ENCODE results near the gene KCNJ4.
"Not testable (repeated sequence)": the region's sequence is repeated elsewhere in the genome, so short reads cannot be mapped to it uniquely, and the experiment has no call there.

The KCNJ4 gene

DNA sequence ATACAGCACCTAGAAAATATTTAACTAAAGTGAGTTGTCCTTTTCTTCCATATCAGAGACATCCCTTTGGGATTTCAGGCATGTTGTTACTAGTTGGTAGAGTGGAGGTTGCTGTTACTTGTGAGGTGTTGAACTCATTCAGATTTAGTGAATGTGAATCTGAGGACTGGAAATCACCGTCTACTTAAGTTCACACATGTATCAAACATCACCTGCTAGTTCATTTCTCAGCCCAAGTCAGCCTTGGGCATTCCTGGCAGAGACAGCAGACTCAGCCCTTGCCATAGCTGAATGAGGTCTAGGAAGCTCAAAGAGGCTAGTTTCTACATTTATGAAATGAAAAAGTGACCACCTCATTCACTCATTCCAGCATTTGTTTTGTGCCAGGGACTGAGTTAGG, 22.6 kb upstream of the KCNJ4 start:
- no peak for DNase-seq (ENCODE audit: low read depth)
- no peak overlapping the region for H3K4me3 ChIP-seq (ENCODE audit: control insufficient read depth, low read depth, low read length)
- no peak for TF ChIP-seq CTCF (conservative IDR thresholded peaks at IDR 0.05; ENCODE audit: control insufficient read depth, insufficient read depth, low read depth, low read length)

DNA sequence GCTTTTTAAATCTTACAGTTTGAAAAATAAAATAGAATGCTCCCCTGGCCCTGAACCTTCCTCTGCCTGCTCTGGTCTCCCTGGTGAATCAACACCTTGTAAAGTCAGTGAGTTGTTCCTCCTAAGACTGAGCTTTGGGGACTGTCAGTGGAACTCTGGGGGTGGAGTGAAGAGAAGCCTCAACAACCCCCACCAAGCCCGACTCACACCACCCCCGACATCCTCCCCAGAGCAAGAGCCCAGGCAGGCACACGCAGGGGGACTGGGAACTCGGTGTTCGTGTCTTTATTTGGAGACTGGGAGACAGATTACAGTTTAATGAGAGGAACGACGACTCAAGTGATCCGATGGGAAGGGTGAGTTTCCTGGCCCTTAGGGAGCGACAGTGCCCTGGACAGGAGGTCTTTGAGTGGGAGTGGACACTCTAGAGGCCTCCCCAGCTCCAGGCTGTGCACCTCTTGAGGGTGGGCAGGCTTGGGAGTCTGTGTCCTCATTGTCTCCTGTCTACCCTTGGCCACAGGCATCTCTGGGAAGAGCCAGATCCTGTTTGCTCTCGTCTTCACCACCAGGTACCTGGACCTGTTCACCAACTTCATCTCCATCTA, 19.1 kb upstream of the KCNJ4 start:
- H3K4me3 ChIP-seq (ENCODE audit: control insufficient read depth, low read depth, low read length): no peak overlapping the region
- no peak for TF ChIP-seq CTCF (conservative IDR thresholded peaks at IDR 0.05; ENCODE audit: control insufficient read depth, insufficient read depth, low read depth, low read length)
- DNase-seq (ENCODE audit: low read depth): no peak

- H3K4me3 ChIP-seq (ENCODE audit: control insufficient read depth, low read depth, low read length): no peak overlapping the region
- DNase-seq (ENCODE audit: low read depth): no peak
- no peak for TF ChIP-seq CTCF (conservative IDR thresholded peaks at IDR 0.05; ENCODE audit: control insufficient read depth, insufficient read depth, low read depth, low read length)
Measured at GRCh38 chr22:38471237-38471636, 16.2 kb upstream of the KCNJ4 start.

GRCh38 chr22:38470179-38470578, 15.2 kb upstream of the KCNJ4 start:
- H3K4me3 ChIP-seq (ENCODE audit: control insufficient read depth, low read depth, low read length); DNase-seq (ENCODE audit: low read depth): not testable (repeated sequence)

- TF ChIP-seq CTCF (conservative IDR thresholded peaks at IDR 0.05; ENCODE audit: control insufficient read depth, insufficient read depth, low read depth, low read length): no peak
- DNase-seq (ENCODE audit: low read depth): no peak
- H3K4me3 ChIP-seq (ENCODE audit: control insufficient read depth, low read depth, low read length): peak overlapping the region; percentile 95
Measured at GRCh38 chr22:38469306-38469781, 14.3 kb upstream of the KCNJ4 start.

- DNase-seq (ENCODE audit: low read depth): no peak
- peak overlapping the region; percentile 95 for H3K4me3 ChIP-seq (ENCODE audit: control insufficient read depth, low read depth, low read length)
- TF ChIP-seq CTCF (conservative IDR thresholded peaks at IDR 0.05; ENCODE audit: control insufficient read depth, insufficient read depth, low read depth, low read length): peak; percentile 3
Measured at GRCh38 chr22:38468443-38469305, 13.7 kb upstream of the KCNJ4 start.

GRCh38 chr22:38467904-38468442, 13.0 kb upstream of the KCNJ4 start, which contains the start of gene KDELR3:
Gene KDELR3 (plus strand): TSS chr22:38468096. CDS start chr22:38468234, 138 bp downstream.
- DNase-seq (ENCODE audit: low read depth): peak; percentile 62
- H3K4me3 ChIP-seq (ENCODE audit: control insufficient read depth, low read depth, low read length): peak within 1 kb of the TSS; percentile 95
- TF ChIP-seq CTCF (conservative IDR thresholded peaks at IDR 0.05; ENCODE audit: control insufficient read depth, insufficient read depth, low read depth, low read length): no peak

All from fibroblast of mammary gland (primary cell).